ENCODE results near the gene VSIG8.
A peak's percentile ranks its signal among the peaks of the same experiment; 100 is the strongest.

VSIG8 gene

DNA sequence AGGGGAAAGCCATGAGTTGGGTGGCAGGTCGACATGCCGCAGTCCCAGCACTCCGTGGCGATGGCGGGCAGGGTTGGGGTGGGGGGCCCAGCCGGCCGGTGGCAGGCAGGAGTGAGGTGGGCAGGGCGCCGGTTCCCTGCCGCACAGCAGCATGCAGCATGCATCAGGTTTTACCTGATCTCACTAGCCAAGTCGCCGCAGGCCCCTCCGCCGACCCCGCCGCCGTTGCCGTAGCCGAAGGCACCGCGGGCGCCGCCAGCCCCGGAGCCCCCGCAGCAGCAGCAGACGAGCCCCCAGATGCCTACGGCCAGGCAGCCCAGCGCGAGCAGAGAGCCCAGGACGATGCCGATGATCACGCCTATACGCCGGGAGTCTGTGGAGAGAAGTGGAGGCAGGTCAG is 6.7 kb downstream of the VSIG8 start:
- no peak for DNase-seq

- DNase-seq = peak; percentile 66 to 87 (median 69)
Observed at GRCh38 chr1:159854693-159855192, 7.7 kb downstream of the VSIG8 start.

DNA sequence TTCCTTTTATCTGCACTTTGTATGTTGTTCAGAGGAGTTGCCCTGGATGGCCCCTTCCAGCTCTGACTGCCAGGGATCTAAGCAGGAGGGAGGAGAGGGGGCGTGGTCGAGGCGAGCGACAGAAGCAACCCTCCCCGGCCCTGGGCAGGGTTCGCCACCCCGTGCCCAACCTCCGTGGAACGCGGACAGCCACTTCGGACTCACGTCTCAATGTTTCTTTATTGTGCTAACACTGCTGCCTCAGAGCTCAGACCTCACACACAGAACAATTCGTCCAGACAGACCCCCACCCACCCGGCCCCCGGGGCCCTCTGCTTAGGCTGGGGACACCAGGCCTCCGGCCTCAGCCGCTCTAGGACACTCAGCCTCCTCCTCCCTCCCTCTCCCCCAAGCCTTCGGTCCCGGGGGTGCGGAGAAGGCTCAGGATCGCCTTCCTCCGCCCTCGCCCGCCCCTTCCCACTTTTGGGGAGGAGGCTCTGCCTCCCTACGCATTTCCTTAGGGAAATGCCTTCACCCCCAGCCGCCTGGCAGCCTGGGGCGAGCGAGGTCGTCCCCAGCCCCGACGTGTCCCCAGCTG is 8.3 kb downstream of the VSIG8 start:
- DNase-seq = peak in 2 of 3 donors; percentile 36 to 69

DNA sequence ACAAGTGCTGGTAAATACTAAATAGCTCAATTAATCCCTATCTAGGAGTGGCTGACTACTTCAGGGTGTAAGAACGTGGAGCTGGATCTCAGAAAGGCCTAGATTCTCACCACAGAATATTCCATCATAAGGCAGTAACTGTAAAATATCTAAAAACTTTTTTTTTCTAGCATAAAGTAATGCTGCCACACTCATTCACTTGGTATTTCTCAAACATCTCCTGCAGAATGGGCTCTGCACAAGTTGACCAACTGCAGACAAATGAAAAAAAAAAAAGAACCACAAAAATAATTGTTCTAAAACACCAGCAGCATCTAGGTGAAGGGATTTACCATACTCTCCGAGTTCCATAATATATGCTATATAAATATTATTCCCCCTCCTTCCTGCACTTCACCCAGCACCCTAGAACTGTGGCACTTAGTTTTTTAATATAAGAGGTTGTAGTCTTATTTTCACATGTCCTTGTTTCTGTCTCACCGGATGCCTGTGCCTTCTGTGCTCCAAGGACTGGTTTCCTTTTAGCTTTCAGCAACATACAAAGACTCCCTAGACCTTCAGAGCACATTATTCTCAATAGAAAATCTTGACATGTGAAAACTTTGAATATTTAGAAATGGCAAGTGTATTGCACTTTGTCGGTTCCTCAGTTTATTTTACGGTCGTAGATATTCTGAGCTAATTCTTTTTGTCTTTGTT is 8.9 kb downstream of the VSIG8 start:
- DNase-seq = no peak

GRCh38 chr1:159851407-159851806 is 11.1 kb downstream of the VSIG8 start:
- peak in 2 of 3 donors; percentile 26 to 44 for DNase-seq

- peak; percentile 72 to 89 (median 86) for DNase-seq
Observed at GRCh38 chr1:159849626-159850366, 12.7 kb downstream of the VSIG8 start.

DNA sequence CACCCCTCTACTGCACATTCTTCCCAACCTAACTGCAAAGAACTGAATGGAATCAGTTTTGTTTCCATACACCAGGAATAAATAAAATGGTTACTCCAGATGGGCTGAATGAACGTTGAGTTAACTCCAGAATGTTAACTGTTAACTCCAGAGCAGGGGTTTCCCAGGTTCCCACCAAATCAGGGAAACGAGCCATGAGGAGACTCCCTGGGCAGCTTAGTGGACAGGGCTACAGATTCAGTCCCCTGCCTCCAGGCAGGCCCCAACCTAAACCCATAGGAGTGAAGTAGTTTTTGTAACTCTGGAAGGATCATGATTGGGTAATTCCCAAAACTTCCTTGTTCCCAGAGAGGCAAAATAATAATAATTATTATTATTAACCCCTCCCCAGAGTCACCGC is 14.1 kb downstream of the VSIG8 start:
- peak; percentile 50 to 60 (median 59) for DNase-seq

GRCh38 chr1:159847231-159847630 is 15.2 kb downstream of the VSIG8 start:
- no peak for DNase-seq

GRCh38 chr1:159845751-159846629 is 16.5 kb downstream of the VSIG8 start:
- no peak for DNase-seq

DNA sequence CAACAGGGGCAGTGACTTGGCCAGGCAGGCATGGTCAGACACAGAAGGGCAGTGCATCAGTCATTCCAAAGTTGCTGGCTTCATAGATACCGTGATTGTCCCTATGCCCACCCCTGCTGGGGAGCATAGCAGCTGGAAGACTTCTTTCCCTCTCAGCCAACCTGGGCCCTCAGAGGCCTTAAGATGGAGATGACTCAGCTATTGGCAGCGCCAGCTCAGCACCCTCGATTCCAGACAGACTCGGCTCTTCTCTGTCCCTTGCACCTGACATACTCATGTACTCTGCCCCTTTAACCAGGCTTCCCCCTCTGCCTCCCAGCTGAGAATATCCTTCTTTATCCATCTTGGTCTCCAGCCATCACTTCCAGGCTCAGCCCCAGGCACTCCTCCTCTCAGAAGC is 19.0 kb downstream of the VSIG8 start:
- no peak for DNase-seq

- no peak for DNase-seq
Observed at GRCh38 chr1:159841749-159842148, 20.7 kb downstream of the VSIG8 start.

DNA sequence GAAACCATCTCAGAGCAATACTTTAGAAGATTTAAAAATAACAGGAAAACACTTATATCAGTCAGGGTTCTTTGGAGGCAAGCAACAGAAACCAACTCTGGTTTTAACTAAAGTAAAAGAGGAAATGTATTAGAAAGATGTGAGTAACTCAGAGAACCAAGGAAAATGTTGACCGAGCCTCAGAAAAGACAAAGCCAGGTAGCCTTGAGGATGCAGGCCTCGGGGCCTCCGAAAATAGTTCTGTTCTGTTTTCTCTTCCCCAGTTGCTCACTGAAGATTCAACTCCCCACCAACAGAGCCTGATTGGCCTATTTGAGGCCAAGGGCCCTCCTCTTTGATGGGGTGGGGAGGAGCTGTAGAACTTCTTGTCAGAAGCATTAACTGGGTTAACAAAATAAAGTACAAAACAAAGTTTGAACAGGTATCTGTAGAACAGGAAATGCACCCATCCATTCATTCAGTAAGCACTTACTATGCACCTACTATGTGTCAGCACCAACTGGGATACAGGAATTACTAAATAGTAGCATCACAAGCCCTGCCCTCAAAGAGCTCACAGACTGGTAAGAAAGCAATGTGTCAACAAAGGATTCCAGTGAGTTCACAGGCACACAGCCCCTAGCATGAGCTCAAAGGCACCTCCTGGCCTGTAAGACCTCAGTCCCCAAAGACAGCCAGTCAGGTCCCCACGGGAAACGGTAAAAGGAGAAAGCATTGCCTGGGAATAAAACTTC is 23.2 kb downstream of the VSIG8 start:
- no peak for DNase-seq

GRCh38 chr1:159838715-159839114 is 23.7 kb downstream of the VSIG8 start:
- DNase-seq = peak in 2 of 3 donors; percentile 52 to 54

- no peak for DNase-seq
Observed at GRCh38 chr1:159835862-159836525, 26.5 kb downstream of the VSIG8 start.

- DNase-seq = no peak
Observed at GRCh38 chr1:159835356-159835755, 27.1 kb downstream of the VSIG8 start.

DNA sequence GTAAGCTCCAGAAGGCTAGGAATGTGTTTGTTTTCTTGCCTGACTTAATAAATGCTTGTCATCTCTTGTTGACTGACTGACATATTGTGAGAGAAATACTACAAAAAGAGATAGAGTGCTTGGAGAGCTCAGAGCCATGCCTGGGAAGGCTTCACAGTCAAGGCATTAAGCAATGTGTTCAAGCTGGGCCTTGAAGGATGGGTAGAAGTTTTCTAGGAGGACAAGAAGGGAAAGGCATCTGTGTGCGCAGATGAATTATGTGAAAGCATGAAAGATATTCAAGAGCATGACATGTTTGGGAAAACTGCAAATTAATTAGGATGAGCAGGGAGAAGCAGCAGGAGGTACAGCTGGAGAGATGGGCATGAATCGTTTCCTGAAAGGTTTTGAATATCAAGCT is 30.1 kb downstream of the VSIG8 start:
- DNase-seq = no peak

- no peak for DNase-seq
Observed at GRCh38 chr1:159831412-159832141, 30.9 kb downstream of the VSIG8 start.

DNA sequence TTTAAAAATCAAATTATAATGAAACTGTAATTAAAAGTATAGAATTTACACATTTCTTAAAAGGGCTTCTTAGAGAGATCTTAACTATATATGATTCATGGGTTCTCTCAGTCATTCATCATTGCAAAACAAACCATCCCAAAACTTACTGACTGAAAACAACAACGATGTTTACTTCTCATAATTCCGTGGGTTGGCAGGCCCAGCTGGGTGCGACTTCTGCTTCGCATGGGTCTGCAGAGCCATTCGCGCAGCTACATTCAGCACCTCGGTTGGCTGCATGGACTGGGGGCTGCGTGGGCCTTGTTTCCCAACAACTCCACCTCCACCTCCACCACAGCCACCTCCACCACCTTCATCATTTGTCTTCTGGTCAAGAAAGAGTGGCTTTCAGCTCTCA is 31.7 kb downstream of the VSIG8 start:
- DNase-seq = peak; percentile 66 to 82 (median 75)

DNA sequence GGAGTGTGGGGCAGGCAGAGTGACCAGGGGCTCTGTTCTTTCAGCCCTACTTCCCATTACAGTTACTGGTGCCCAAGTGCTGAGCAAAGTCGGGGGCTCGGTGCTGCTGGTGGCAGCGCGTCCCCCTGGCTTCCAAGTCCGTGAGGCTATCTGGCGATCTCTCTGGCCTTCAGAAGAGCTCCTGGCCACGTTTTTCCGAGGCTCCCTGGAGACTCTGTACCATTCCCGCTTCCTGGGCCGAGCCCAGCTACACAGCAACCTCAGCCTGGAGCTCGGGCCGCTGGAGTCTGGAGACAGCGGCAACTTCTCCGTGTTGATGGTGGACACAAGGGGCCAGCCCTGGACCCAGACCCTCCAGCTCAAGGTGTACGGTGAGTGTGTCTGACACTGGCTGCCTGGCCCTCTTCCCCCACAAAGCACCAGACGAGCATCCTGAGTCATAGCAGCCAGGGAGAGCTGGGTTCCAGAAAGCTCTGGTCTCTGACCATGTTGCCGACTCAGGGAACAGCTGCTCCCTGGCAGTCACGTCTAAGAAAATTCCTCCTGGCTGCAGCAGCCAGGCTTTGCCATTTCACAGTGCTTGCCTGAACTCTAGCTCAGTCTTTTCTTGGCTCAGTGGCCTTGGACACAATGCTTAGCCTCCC is 32.5 kb downstream of the VSIG8 start:
- DNase-seq = peak; percentile 37 to 65 (median 43)

- DNase-seq = peak; percentile 85 to 88 (median 85)
Observed at GRCh38 chr1:159829273-159829634, 33.2 kb downstream of the VSIG8 start.
